ENCODE data around the gene CSRNP3.

GRCh38 chr2:165609672-165610071, 140.2 kb downstream of the CSRNP3 start:
- TF ChIP-seq CTCF (IDR thresholded peaks at IDR 0.05 in 8 of 11, conservative IDR thresholded peaks at IDR 0.05 in 3 of 11) (no peak), POLR2AphosphoS5 (IDR thresholded peaks at IDR 0.05) (no peak), POLR2A (IDR thresholded peaks at IDR 0.05) (no peak)

All from spleen (tissue), 7 donors.